Prostate gland (tissue), 2 donors: ENCODE data around the gene RNMT.

Experiments
- POLR2A ChIP-seq: fragments of 450-650 bp; IDR thresholded peaks from one replicate; pipeline ENCODE4 v1.6.1; 2016; ENCODE audit warnings: antibody characterized with exemption, mild to moderate bottlenecking
- TF ChIP-seq, protein P1 (sequence below), 4 experiments: fragments of 200-600 bp in 2 of 4; fragments of 450-650 bp in 2 of 4; sonication (generic) in 2 of 4; IDR thresholded peaks; 1 replicate in 3 of 4; 2 replicates in 1 of 4; pipeline ENCODE4 v1.5.1; 2016 to 2019; ENCODE audit warnings: antibody characterized with exemption in 4 of 4, mild to moderate bottlenecking in 2 of 4, moderate library complexity in 2 of 4

DNA sequence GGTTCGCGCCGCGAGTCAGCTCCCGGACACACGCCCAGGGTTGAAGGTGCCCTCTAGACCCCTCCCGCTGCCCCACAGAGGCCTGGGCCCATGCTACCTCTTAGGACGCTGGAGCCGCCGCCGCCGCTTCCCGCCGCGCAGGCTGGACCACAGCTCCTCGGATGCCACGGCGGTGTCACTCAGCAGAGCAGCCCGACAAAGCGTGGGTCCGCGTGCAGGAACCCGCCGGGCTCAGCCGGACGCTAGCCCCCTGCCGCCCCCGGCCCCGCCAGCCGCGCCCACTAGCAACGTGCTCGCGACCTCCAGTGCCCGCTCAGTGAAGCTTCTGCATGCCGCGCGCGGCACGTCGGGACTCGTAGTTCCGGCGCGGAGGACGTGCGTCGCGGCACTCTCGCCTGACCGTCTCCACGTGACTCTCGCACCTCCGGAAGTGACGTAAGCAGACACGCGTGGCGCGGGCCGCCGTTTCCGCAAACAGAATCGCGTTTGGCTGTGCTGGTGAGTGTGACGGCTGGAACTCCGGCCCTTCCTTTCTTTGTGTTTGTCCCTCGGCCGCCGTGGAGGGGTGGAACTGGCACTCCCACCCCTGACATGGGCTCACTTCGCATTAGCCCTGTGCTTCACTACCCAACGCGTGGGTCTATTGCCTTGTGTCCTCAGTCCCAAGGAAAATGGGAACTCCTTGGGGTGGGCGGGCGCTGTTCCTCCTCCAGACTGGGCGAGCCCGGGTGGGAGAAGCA, at the start of gene RNMT, which contains the start of gene FAM210A:
- TF ChIP-seq, protein P1, sequence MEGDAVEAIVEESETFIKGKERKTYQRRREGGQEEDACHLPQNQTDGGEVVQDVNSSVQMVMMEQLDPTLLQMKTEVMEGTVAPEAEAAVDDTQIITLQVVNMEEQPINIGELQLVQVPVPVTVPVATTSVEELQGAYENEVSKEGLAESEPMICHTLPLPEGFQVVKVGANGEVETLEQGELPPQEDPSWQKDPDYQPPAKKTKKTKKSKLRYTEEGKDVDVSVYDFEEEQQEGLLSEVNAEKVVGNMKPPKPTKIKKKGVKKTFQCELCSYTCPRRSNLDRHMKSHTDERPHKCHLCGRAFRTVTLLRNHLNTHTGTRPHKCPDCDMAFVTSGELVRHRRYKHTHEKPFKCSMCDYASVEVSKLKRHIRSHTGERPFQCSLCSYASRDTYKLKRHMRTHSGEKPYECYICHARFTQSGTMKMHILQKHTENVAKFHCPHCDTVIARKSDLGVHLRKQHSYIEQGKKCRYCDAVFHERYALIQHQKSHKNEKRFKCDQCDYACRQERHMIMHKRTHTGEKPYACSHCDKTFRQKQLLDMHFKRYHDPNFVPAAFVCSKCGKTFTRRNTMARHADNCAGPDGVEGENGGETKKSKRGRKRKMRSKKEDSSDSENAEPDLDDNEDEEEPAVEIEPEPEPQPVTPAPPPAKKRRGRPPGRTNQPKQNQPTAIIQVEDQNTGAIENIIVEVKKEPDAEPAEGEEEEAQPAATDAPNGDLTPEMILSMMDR (IDR thresholded peaks at IDR 0.05) = peak in 2 of 4 experiments; percentile 26 to 30
- TF ChIP-seq POLR2A = peak; percentile 80
